ENCODE measurements around the gene ROBO4.

GRCh38 chr11:124915541-124916369 is 18.1 kb upstream of the ROBO4 start:
- TF ChIP-seq CTCF (IDR thresholded peaks at IDR 0.05; ENCODE audit: low read depth, low read length, poor library complexity, severe bottlenecking) (no peak), EZH2phosphoT487 (IDR thresholded peaks at IDR 0.05; ENCODE audit: borderline replicate concordance, low read length) (no peak)
